HEK293 (cell line): ENCODE results near the gene DNAAF8.

Source experiments
- CTCF ChIA-PET: fragments of 350-600 bp; formaldehyde crosslinking; extraction: SDS; loops from one replicate; lab custom pipeline; 2021; ENCODE audit warnings: antibody characterized with exemption; lab: Yijun Ruan, JAX
- POLR2A ChIA-PET: fragments of 300-600 bp; formaldehyde crosslinking; extraction: SDS; loops from one replicate; lab custom pipeline; 2020; ENCODE audit warnings: antibody characterized with exemption, inconsistent platforms; lab: Yijun Ruan, JAX
- H3K27ac ChIP-seq: fragments of 200-500 bp; sonication (Bioruptor generic); 2 replicates; pipeline ENCODE4 v1.5.1; 2014; ENCODE audit warnings: low read depth, low read length, control low read depth, inconsistent platforms; ENCODE audit errors: extremely low read depth
- H3K36me3 ChIP-seq, 2 experiments: fragments of 200-500 bp in 1 of 2; sonication (Bioruptor generic) in 1 of 2; 1 replicate in 1 of 2; 2 replicates in 1 of 2; pipeline ENCODE4 v1.5.1; 2014 to 2017; ENCODE audit warnings: inconsistent platforms in 2 of 2, low read length in 2 of 2; ENCODE audit not compliant: control insufficient read depth in 2 of 2, insufficient read depth in 1 of 2
- H3K4me1 ChIP-seq: fragments of 200-500 bp; sonication (Bioruptor generic); 2 replicates; pipeline ENCODE4 v1.5.1; 2014; ENCODE audit warnings: mild to moderate bottlenecking, low read length, inconsistent platforms; ENCODE audit not compliant: control insufficient read depth, insufficient read depth
- H3K4me3 ChIP-seq: 2 replicates; pipeline ENCODE4 v1.5.1; 2011; ENCODE audit warnings: low read depth, mild to moderate bottlenecking, control low read depth, low read length, moderate library complexity
- H3K9me3 ChIP-seq: fragments of 200-500 bp; sonication (Bioruptor generic); 2 replicates; pipeline ENCODE4 v1.5.1; 2014; ENCODE audit warnings: low read depth, low read length, inconsistent platforms; ENCODE audit not compliant: control insufficient read depth, insufficient read depth
- IKZF3 ChIP-seq: fragments of 450-650 bp; IDR thresholded peaks from 2 replicates; pipeline ENCODE4 v1.5.0; 2018; ENCODE audit warnings: missing biosample characterization, mild to moderate bottlenecking, missing genetic modification characterization, moderate library complexity
- ZBTB20 ChIP-seq: fragments of 450-650 bp; formaldehyde crosslinking; IDR thresholded peaks from 2 replicates; pipeline ENCODE4 v1.5.1; 2016; ENCODE audit warnings: missing biosample characterization, missing genetic modification characterization
- ZBTB21 ChIP-seq: fragments of 450-650 bp; formaldehyde crosslinking; IDR thresholded peaks from 2 replicates; pipeline ENCODE4 v1.5.1; 2017; ENCODE audit warnings: missing biosample characterization, missing genetic modification characterization
- ZBTB8A ChIP-seq: fragments of 450-650 bp; formaldehyde crosslinking; IDR thresholded peaks from 2 replicates; pipeline ENCODE4 v1.5.1; 2016; ENCODE audit warnings: missing biosample characterization, missing genetic modification characterization
- ZNF112 ChIP-seq: fragments of 450-650 bp; formaldehyde crosslinking; IDR thresholded peaks from 2 replicates; pipeline ENCODE4 v1.5.0; 2017; ENCODE audit warnings: missing biosample characterization, missing genetic modification characterization
- ZNF214 ChIP-seq: fragments of 450-650 bp; formaldehyde crosslinking; IDR thresholded peaks from 2 replicates; pipeline ENCODE4 v1.5.1; 2017; ENCODE audit warnings: missing biosample characterization, mild to moderate bottlenecking, missing genetic modification characterization, borderline replicate concordance
- ZNF23 ChIP-seq: fragments of 450-650 bp; formaldehyde crosslinking; IDR thresholded peaks from 2 replicates; pipeline ENCODE4 v1.5.1; 2016; ENCODE audit warnings: missing biosample characterization, missing genetic modification characterization, borderline replicate concordance
- ZNF354C ChIP-seq: fragments of 450-650 bp; formaldehyde crosslinking; IDR thresholded peaks from 2 replicates; pipeline ENCODE4 v1.5.1; 2016; ENCODE audit warnings: missing biosample characterization, missing genetic modification characterization, low read depth, borderline replicate concordance
- ZNF366 ChIP-seq: fragments of 450-650 bp; formaldehyde crosslinking; conservative IDR thresholded peaks from 2 replicates; pipeline ENCODE4 v1.5.1; 2016; ENCODE audit warnings: missing biosample characterization, missing genetic modification characterization
- ZNF416 ChIP-seq: fragments of 450-650 bp; formaldehyde crosslinking; IDR thresholded peaks from 2 replicates; pipeline ENCODE4 v1.5.1; 2016; ENCODE audit warnings: missing biosample characterization, missing genetic modification characterization
- ZNF433 ChIP-seq: fragments of 450-650 bp; formaldehyde crosslinking; IDR thresholded peaks from 2 replicates; pipeline ENCODE4 v1.5.1; 2016; ENCODE audit warnings: missing biosample characterization, missing genetic modification characterization, low read depth
- ZNF529 ChIP-seq: fragments of 450-650 bp; formaldehyde crosslinking; IDR thresholded peaks from 2 replicates; pipeline ENCODE4 v1.5.1; 2017; ENCODE audit warnings: missing genetic modification characterization, missing biosample characterization; ENCODE audit not compliant: insufficient replicate concordance
- ZNF571 ChIP-seq: fragments of 450-650 bp; formaldehyde crosslinking; IDR thresholded peaks from 2 replicates; pipeline ENCODE4 v1.5.0; 2017; ENCODE audit warnings: missing biosample characterization, missing genetic modification characterization
- ZNF596 ChIP-seq: fragments of 450-650 bp; IDR thresholded peaks from 2 replicates; pipeline ENCODE4 v1.5.0; 2018; ENCODE audit warnings: missing biosample characterization, mild to moderate bottlenecking, missing genetic modification characterization, moderate library complexity
- ZNF600 ChIP-seq: fragments of 450-650 bp; formaldehyde crosslinking; IDR thresholded peaks from 2 replicates; pipeline ENCODE4 v1.5.1; 2016; ENCODE audit warnings: missing biosample characterization, missing genetic modification characterization
- ZNF626 ChIP-seq: fragments of 450-650 bp; sonication (Bioruptor Pico); formaldehyde crosslinking; IDR thresholded peaks from 2 replicates; pipeline ENCODE4 v1.5.1; 2018; ENCODE audit warnings: missing biosample characterization, missing genetic modification characterization, inconsistent platforms
- ZNF660 ChIP-seq: fragments of 450-650 bp; IDR thresholded peaks from 2 replicates; pipeline ENCODE4 v1.5.1; 2018; ENCODE audit warnings: missing biosample characterization, mild to moderate bottlenecking, missing genetic modification characterization
- ZNF776 ChIP-seq: fragments of 450-650 bp; formaldehyde crosslinking; IDR thresholded peaks from 2 replicates; pipeline ENCODE4 v1.5.0; 2017; ENCODE audit warnings: missing biosample characterization, missing genetic modification characterization, borderline replicate concordance
- TF ChIP-seq, protein P1 (sequence below): sonication (generic); formaldehyde crosslinking; IDR thresholded peaks from 2 replicates; pipeline ENCODE4 v1.8.1; 2022; ENCODE audit warnings: mild to moderate bottlenecking, moderate library complexity, missing genetic modification reagents
- TF ChIP-seq, protein P2 (sequence below): fragments of 450-650 bp; formaldehyde crosslinking; IDR thresholded peaks from 2 replicates; pipeline ENCODE4 v1.5.1; 2017; ENCODE audit warnings: missing biosample characterization, missing genetic modification characterization
- TF ChIP-seq, protein P3 (sequence below): fragments of 450-650 bp; formaldehyde crosslinking; IDR thresholded peaks from 2 replicates; pipeline ENCODE4 v1.5.1; 2016; ENCODE audit warnings: missing biosample characterization, missing genetic modification characterization
- TF ChIP-seq, protein P4 (sequence below): fragments of 450-650 bp; formaldehyde crosslinking; IDR thresholded peaks from 2 replicates; pipeline ENCODE4 v1.5.1; 2017; ENCODE audit warnings: missing biosample characterization, missing genetic modification characterization

Gene DNAAF8

DNA sequence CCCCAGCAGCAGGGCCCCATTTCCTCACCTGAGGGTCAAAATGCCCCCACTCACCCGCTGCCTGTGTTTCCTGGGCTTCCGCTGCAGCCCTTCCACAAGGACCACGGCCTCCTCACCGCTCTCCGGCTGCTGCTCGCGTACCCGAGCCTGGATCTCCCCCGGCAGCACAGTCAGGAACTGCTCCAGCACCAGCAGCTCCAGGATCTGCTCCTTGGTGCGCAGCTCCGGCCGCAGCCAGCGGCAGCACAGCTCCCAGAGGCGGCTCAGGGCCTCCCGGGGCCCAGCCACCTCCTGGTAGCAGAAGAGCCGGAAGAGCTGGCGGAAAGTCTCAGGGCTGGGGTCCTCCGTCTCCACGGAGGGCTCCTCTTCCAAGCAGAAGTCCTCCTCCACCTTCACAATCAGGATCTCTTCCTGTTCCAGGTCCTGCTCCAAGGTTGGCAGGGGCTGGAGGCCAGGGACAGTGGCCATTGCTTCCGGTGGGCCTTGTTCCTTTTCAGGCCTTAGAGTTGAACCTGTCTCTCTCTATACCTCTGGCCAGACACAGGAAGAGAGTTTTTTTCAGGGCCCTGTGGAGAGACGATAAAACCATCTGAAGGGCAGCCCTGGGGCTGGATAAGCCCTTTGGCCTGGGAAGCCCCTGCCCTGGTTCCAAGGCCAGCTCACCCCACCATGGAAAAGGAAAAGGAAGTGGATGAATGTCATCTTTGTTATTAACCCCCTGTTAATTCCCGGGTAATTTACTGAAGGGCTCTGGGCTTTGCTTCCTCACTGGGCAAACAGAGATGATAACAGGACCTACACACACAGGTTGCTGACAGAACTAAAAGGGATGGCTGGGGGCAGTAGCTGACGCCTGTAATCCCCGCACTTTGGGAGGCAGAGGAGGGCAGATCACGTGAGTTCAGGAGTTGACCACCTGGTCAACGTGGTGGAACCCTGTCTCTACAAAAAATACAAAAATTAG lies 31.5 kb downstream of the DNAAF8 start:
- no peaks in the 10 kb centered on the region; the same call in 1 of the 2 replicates for H3K4me1 ChIP-seq
- ChIA-PET POLR2A (interaction anchor here (3.9 kb wide), 1 partner anchor 32 kb away, joined by 43 read pairs; the partner anchor contains the start of genes ANKS3 and DNAAF8), CTCF (interaction anchor here (0.6 to 1.1 kb wide), 3 partner anchors 37 to 386 kb away, joined by 3 to 4 read pairs (median 3); no protein-coding TSS in a partner anchor)
- no peak overlapping the region; the same call in 1 of the 2 replicates for H3K27ac ChIP-seq
- TF ChIP-seq ZBTB8A (tag by site-specific recombination) = no peak
- peak; percentile 34; the same call in 1 of the 2 replicates for TF ChIP-seq ZNF600 (tag by site-specific recombination)
- TF ChIP-seq, all 188 proteins: peak for 1
- H3K4me3 ChIP-seq = peak overlapping the region; percentile 76
- H3K9me3 ChIP-seq = no peaks in the 10 kb centered on the region
- peaks cover 10 to 41% of the 10 kb centered on the region in 2 experiments; a peak in 2 of 3 replicates for H3K36me3 ChIP-seq

DNA sequence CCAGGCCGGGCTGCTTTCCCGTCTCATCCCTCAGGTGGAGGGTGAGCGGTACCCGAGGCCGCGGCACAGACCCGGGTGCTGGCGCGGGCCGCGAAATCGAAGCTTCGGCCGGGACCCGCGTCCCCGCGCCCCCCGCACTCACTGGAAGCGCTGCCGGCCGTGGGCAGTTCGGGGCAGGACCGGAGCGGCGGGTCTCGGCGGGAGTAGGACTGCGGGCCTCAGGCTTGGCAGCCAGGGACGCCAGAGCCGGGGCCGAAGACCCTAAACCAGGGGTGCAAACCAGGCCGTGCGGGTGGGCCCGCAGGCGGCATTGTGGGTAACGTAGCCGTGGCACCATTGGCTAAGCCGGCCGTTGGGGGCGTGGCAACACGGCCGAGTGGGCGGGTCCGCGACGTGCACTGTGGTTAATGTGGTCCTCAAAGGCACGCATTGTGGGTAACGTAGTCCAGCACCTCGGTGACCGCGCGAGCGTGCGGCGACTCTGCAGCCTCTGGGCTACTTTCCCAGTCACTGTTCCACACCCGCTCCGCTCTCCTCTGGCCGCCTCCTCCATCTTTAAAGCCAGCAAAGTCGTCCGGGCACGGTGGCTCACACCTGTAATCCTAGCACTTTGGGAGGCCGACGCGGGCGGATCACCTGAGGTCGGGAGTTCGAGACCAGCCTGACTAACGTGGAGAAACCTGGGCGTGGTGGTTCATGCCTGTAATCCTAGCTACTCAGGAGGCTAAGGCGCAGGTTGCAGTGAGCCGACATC lies 32.7 kb downstream of the DNAAF8 start, which contains the start of gene ZNF500:
Gene ZNF500, minus strand, starts transcription at position 288 of the 754 bp plus-strand sequence. CDS start 1,184 bp downstream, outside the sequence.
- Histone ChIP-seq H3K4me3 (peak within 1 kb of the TSS; percentile 76), H3K27ac (peak within 1 kb of the TSS; percentile 88), H3K4me1 (no peaks in the 10 kb centered on the region; the same call in 1 of the 2 replicates), H3K9me3 (no peaks in the 10 kb centered on the region), H3K36me3 (peaks cover 7 to 33% of the 10 kb centered on the region in 2 experiments; a peak in 2 of 3 replicates)
- ChIA-PET POLR2A (interaction anchor here (3.2 to 3.9 kb wide), 2 partner anchors 33 to 80 kb away, joined by 8 to 43 read pairs; partner anchors contain the start of genes ANKS3, DNAAF8, GLYR1 and UBN1), CTCF (interaction anchor here (0.7 kb wide), 1 partner anchor 36 kb away, joined by 3 read pairs; no protein-coding TSS in a partner anchor)
- TF ChIP-seq ZBTB20 (peak; percentile 99), ZNF600 (tag by site-specific recombination) (peak; percentile 95), ZNF596 (tag by site-specific recombination) (no peak), ZNF366 (tag by site-specific recombination) (no peak), ZNF416 (tag by site-specific recombination) (no peak), ZNF529 (tag by site-specific recombination) (no peak), ZNF776 (tag by site-specific recombination) (no peak), ZNF626 (tag by site-specific recombination) (no peak), ZNF214 (no peak), ZNF660 (tag by site-specific recombination) (no peak), ZNF112 (tag by site-specific recombination) (no peak), ZNF23 (tag by site-specific recombination) (no peak), ZNF571 (tag by site-specific recombination) (no peak), ZNF354C (tag by site-specific recombination) (no peak), ZNF433 (tag by site-specific recombination) (no peak), ZBTB21 (0 out of 2 replicates have a peak, but pooled peaks have one; percentile 28), IKZF3 (tag by site-specific recombination) (no peak)
- TF ChIP-seq, protein P1, sequence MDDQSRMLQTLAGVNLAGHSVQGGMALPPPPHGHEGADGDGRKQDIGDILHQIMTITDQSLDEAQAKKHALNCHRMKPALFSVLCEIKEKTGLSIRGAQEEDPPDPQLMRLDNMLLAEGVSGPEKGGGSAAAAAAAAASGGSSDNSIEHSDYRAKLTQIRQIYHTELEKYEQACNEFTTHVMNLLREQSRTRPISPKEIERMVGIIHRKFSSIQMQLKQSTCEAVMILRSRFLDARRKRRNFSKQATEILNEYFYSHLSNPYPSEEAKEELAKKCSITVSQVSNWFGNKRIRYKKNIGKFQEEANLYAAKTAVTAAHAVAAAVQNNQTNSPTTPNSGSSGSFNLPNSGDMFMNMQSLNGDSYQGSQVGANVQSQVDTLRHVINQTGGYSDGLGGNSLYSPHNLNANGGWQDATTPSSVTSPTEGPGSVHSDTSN = 0 out of 2 replicates have a peak, but pooled peaks have one; percentile 65
- TF ChIP-seq, protein P2, sequence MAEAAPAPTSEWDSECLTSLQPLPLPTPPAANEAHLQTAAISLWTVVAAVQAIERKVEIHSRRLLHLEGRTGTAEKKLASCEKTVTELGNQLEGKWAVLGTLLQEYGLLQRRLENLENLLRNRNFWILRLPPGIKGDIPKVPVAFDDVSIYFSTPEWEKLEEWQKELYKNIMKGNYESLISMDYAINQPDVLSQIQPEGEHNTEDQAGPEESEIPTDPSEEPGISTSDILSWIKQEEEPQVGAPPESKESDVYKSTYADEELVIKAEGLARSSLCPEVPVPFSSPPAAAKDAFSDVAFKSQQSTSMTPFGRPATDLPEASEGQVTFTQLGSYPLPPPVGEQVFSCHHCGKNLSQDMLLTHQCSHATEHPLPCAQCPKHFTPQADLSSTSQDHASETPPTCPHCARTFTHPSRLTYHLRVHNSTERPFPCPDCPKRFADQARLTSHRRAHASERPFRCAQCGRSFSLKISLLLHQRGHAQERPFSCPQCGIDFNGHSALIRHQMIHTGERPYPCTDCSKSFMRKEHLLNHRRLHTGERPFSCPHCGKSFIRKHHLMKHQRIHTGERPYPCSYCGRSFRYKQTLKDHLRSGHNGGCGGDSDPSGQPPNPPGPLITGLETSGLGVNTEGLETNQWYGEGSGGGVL (tag by site-specific recombination) = no peak
- TF ChIP-seq, protein P3, sequence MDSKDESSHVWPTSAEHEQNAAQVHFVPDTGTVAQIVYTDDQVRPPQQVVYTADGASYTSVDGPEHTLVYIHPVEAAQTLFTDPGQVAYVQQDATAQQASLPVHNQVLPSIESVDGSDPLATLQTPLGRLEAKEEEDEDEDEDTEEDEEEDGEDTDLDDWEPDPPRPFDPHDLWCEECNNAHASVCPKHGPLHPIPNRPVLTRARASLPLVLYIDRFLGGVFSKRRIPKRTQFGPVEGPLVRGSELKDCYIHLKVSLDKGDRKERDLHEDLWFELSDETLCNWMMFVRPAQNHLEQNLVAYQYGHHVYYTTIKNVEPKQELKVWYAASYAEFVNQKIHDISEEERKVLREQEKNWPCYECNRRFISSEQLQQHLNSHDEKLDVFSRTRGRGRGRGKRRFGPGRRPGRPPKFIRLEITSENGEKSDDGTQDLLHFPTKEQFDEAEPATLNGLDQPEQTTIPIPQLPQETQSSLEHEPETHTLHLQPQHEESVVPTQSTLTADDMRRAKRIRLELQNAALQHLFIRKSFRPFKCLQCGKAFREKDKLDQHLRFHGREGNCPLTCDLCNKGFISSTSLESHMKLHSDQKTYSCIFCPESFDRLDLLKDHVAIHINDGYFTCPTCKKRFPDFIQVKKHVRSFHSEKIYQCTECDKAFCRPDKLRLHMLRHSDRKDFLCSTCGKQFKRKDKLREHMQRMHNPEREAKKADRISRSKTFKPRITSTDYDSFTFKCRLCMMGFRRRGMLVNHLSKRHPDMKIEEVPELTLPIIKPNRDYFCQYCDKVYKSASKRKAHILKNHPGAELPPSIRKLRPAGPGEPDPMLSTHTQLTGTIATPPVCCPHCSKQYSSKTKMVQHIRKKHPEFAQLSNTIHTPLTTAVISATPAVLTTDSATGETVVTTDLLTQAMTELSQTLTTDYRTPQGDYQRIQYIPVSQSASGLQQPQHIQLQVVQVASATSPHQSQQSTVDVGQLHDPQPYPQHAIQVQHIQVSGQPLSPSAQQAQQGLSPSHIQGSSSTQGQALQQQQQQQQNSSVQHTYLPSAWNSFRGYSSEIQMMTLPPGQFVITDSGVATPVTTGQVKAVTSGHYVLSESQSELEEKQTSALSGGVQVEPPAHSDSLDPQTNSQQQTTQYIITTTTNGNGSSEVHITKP (tag by site-specific recombination) = peak; percentile 71
- TF ChIP-seq, protein P4, sequence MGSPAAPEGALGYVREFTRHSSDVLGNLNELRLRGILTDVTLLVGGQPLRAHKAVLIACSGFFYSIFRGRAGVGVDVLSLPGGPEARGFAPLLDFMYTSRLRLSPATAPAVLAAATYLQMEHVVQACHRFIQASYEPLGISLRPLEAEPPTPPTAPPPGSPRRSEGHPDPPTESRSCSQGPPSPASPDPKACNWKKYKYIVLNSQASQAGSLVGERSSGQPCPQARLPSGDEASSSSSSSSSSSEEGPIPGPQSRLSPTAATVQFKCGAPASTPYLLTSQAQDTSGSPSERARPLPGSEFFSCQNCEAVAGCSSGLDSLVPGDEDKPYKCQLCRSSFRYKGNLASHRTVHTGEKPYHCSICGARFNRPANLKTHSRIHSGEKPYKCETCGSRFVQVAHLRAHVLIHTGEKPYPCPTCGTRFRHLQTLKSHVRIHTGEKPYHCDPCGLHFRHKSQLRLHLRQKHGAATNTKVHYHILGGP (tag by site-specific recombination) = no peak
